ENCODE measurements around the gene RAVER1. TPM values are rescaled to one million over a fixed set of nuclear protein-coding genes. Genes with fewer than 3 reads are reported as not detected.

RAVER1 gene
- total and polyA plus RNA-seq, 2 of the 13 experiments (the other 11 are each of a cell fraction or from before 2014, with no cell fraction given) = 3.6 to 7.9 TPM

GRCh38 chr19:10332965-10333757, at the start of gene RAVER1 (continued):
- TF ChIP-seq, protein P1, sequence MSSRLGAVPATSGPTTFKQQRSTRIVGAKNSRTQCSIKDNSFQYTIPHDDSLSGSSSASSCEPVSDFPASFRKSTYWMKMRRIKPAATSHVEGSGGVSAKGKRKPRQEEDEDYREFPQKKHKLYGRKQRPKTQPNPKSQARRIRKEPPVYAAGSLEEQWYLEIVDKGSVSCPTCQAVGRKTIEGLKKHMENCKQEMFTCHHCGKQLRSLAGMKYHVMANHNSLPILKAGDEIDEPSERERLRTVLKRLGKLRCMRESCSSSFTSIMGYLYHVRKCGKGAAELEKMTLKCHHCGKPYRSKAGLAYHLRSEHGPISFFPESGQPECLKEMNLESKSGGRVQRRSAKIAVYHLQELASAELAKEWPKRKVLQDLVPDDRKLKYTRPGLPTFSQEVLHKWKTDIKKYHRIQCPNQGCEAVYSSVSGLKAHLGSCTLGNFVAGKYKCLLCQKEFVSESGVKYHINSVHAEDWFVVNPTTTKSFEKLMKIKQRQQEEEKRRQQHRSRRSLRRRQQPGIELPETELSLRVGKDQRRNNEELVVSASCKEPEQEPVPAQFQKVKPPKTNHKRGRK (CRISPR knock-in tag; IDR thresholded peaks at IDR 0.05) = no peak
- no peak for TF ChIP-seq MTA3 (CRISPR knock-in tag; IDR thresholded peaks at IDR 0.05)
- no peak for TF ChIP-seq LBX2 (CRISPR knock-in tag; IDR thresholded peaks at IDR 0.05; ENCODE audit: borderline replicate concordance)
- peak; percentile 82; the same call in 1 of the 2 replicates for TF ChIP-seq ZSCAN21 (CRISPR knock-in tag; IDR thresholded peaks at IDR 0.05; ENCODE audit: borderline replicate concordance)
- TF ChIP-seq FOXO1 (CRISPR knock-in tag; IDR thresholded peaks at IDR 0.05) = no peak
- peak; percentile 26; the same call in 1 of the 2 replicates for TF ChIP-seq ZBTB26 (CRISPR knock-in tag; IDR thresholded peaks at IDR 0.05; ENCODE audit: borderline replicate concordance)
- 0 out of 2 replicates have a peak, but pooled peaks have one; percentile 9 for TF ChIP-seq AHR (CRISPR knock-in tag; IDR thresholded peaks at IDR 0.05)
- no peak for TF ChIP-seq ZNF3 (CRISPR knock-in tag; IDR thresholded peaks at IDR 0.05)
- TF ChIP-seq TARDBP (CRISPR knock-in tag; IDR thresholded peaks at IDR 0.05) = 0 out of 2 replicates have a peak, but pooled peaks have one; percentile 29
- peak; percentile 91; the same call in 1 of the 2 replicates for TF ChIP-seq KLF11 (CRISPR knock-in tag; IDR thresholded peaks at IDR 0.05)
- TF ChIP-seq ZNF274 (CRISPR knock-in tag; IDR thresholded peaks at IDR 0.05) = no peak; the same call in 1 of the 2 replicates
- TF ChIP-seq ZNF354B (CRISPR knock-in tag; IDR thresholded peaks at IDR 0.05) = no peak
- TF ChIP-seq REXO4 (CRISPR knock-in tag; IDR thresholded peaks at IDR 0.05; ENCODE audit: borderline replicate concordance) = no peak
- no peak for TF ChIP-seq ELK4 (CRISPR knock-in tag; IDR thresholded peaks at IDR 0.05; ENCODE audit: borderline replicate concordance)
- no peak for TF ChIP-seq THYN1 (CRISPR knock-in tag; IDR thresholded peaks at IDR 0.05; ENCODE audit: borderline replicate concordance, low read depth)
- TF ChIP-seq PAX8 (CRISPR knock-in tag; IDR thresholded peaks at IDR 0.05; ENCODE audit: borderline replicate concordance) = no peak
- no peak for TF ChIP-seq CBX1 (IDR thresholded peaks at IDR 0.05; ENCODE audit: low read depth)
- TF ChIP-seq FOXC1 (CRISPR knock-in tag; IDR thresholded peaks at IDR 0.05; ENCODE audit: borderline replicate concordance) = peak; percentile 84; the same call in 1 of the 2 replicates
- peak; percentile 30; the same call in 1 of the 2 replicates for TF ChIP-seq ZNF333 (CRISPR knock-in tag; IDR thresholded peaks at IDR 0.05; ENCODE audit: borderline replicate concordance)
- TF ChIP-seq, protein P2, sequence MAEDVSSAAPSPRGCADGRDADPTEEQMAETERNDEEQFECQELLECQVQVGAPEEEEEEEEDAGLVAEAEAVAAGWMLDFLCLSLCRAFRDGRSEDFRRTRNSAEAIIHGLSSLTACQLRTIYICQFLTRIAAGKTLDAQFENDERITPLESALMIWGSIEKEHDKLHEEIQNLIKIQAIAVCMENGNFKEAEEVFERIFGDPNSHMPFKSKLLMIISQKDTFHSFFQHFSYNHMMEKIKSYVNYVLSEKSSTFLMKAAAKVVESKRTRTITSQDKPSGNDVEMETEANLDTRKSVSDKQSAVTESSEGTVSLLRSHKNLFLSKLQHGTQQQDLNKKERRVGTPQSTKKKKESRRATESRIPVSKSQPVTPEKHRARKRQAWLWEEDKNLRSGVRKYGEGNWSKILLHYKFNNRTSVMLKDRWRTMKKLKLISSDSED (CRISPR knock-in tag; IDR thresholded peaks at IDR 0.05) = no peak
- no peak; the same call in 1 of the 2 replicates for TF ChIP-seq KMT2B (CRISPR knock-in tag; IDR thresholded peaks at IDR 0.05)
- TF ChIP-seq TP53 (CRISPR knock-in tag; conservative IDR thresholded peaks at IDR 0.05) = no peak
- no peak for TF ChIP-seq MIXL1 (CRISPR knock-in tag; IDR thresholded peaks at IDR 0.05)
- TF ChIP-seq MXD4 (CRISPR knock-in tag; IDR thresholded peaks at IDR 0.05) = no peak

Data from HepG2 (cell line).